Left ventricle myocardium inferior (tissue), 1 donor: ENCODE data around the gene USP21. TPM values are rescaled to one million over a fixed set of nuclear protein-coding genes. Genes with fewer than 3 reads are reported as not detected.

Source experiments
- DNase-seq: peaks from one replicate; pipeline ENCODE4 v3.0.0-alpha.2; 2020
- H3K27ac ChIP-seq: fragments of 200-600 bp; replicated peaks from 2 replicates; pipeline ENCODE4 v1.8.0; 2021
- H3K27me3 ChIP-seq: fragments of 200-600 bp; 2 replicates; pipeline ENCODE4 v1.8.0; 2021; ENCODE audit warnings: low read depth
- H3K36me3 ChIP-seq: fragments of 200-600 bp; 2 replicates; pipeline ENCODE4 v1.8.0; 2021
- H3K4me1 ChIP-seq: fragments of 200-600 bp; 2 replicates; pipeline ENCODE4 v1.8.0; 2021
- H3K4me3 ChIP-seq: fragments of 200-600 bp; 2 replicates; pipeline ENCODE4 v1.8.0; 2021; ENCODE audit warnings: mild to moderate bottlenecking, moderate library complexity
- H3K9me3 ChIP-seq: fragments of 200-600 bp; replicated peaks from 2 replicates; pipeline ENCODE4 v1.8.0; 2021
- intact Hi-C: fragments of 100-400 bp; cut with micrococcal nuclease; formaldehyde crosslinking; loops from one replicate; pipeline ENCODE4 v1.11.0; 2022
- total RNA-seq: library from RNA; stranded (reverse); fragmentation: NEBNext Ultra II Directional; extraction: Animal tissue kit (Norgen Biotek cat#: 25700); gene quantifications from one replicate; pipeline ENCODE4 v1.2.1, GENCODE V29; 2021
- TF ChIP-seq, protein P1 (sequence below): fragments of 200-600 bp; IDR thresholded peaks from 2 replicates; pipeline ENCODE4 v1.8.0; 2021; ENCODE audit warnings: antibody characterized with exemption, mild to moderate bottlenecking, borderline replicate concordance
- donor health status: DM: no; HTN: yes; CAD: no; lungs with severe emphysema.

The USP21 gene
- total RNA-seq, 1 donor from 2014 or later, result 20.0 TPM

DNA sequence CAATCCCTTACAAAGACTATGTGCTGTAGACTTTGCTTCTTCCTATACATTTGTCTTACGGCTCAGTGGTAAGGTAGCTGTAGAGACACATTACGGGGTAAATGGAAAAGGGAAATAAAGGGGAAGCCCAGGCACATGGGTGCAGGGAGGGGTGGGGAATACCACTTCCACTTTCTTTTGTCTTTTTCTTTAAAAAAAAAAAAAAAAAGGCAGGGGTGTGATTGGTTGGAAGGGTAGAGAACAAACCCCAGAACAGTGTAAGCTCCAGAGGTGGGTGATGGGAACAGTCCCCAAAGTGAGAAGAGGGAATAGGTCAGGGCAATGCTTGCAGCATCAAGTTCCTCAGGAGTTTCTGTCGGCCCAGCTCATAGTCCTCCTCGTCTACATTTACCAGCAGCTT lies 37.5 kb upstream of the USP21 start:
- Histone ChIP-seq H3K4me3 (no peak overlapping the region), H3K9me3 (no peaks in the 10 kb centered on the region), H3K27me3 (no peaks in the 10 kb centered on the region), H3K27ac (no peak overlapping the region), H3K36me3 (peaks cover 70% of the 10 kb centered on the region), H3K4me1 (peaks cover 48% of the 10 kb centered on the region)
- intact Hi-C loops, result no loop called here
- no peak for DNase-seq
- TF ChIP-seq, protein P1, sequence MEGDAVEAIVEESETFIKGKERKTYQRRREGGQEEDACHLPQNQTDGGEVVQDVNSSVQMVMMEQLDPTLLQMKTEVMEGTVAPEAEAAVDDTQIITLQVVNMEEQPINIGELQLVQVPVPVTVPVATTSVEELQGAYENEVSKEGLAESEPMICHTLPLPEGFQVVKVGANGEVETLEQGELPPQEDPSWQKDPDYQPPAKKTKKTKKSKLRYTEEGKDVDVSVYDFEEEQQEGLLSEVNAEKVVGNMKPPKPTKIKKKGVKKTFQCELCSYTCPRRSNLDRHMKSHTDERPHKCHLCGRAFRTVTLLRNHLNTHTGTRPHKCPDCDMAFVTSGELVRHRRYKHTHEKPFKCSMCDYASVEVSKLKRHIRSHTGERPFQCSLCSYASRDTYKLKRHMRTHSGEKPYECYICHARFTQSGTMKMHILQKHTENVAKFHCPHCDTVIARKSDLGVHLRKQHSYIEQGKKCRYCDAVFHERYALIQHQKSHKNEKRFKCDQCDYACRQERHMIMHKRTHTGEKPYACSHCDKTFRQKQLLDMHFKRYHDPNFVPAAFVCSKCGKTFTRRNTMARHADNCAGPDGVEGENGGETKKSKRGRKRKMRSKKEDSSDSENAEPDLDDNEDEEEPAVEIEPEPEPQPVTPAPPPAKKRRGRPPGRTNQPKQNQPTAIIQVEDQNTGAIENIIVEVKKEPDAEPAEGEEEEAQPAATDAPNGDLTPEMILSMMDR, result no peak

DNA sequence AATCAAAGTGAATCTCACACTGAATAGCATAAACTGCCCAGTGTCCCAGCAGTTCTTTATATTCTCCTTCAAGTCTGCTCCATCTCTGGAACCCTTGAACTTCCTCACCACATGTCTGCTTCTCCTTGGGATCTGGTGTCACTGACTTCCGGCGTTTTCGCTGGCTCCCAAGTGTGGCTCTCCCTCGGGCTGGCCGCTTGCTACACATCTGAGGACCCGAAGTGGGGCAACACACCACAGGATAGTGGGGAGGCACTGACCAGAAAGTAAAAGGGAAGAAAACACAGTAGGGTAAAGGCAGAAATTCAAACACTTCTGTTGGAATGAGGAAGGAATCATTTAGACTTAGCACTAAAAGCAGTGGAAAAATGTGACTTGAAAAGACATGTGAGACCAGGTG lies 36.3 kb upstream of the USP21 start:
- Histone ChIP-seq H3K27ac (no peak overlapping the region), H3K27me3 (no peaks in the 10 kb centered on the region), H3K9me3 (no peaks in the 10 kb centered on the region), H3K36me3 (peaks cover 82% of the 10 kb centered on the region), H3K4me1 (peaks cover 45% of the 10 kb centered on the region), H3K4me3 (no peak overlapping the region)
- intact Hi-C loops, result no loop called here
- TF ChIP-seq, protein P1, result no peak
- DNase-seq, result no peak

DNA sequence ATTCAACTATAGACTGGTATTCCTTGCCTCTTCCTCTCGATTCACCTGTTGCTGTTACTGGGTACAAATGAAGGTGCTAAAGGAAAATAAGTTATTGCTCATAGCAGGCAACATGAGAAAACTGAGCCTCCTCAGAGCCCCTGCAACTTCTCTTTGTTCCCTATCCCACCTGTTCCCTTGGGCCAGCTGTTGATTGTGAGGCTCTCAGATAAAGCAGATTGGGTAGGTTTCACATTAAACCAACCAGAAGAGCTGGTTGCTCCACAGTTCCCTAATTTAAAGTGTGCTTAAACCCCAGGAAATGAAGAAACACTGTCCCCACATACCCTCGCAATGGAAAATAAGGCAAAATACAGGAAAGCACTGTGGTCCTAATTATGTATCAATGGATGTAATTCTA lies 31.7 kb upstream of the USP21 start:
- Histone ChIP-seq H3K4me1 (peaks cover 49% of the 10 kb centered on the region), H3K9me3 (no peaks in the 10 kb centered on the region), H3K36me3 (peaks cover 65% of the 10 kb centered on the region), H3K27me3 (no peaks in the 10 kb centered on the region), H3K4me3 (no peak overlapping the region), H3K27ac (no peak overlapping the region)
- TF ChIP-seq, protein P1, result no peak
- intact Hi-C loops, result no loop called here
- no peak for DNase-seq

DNA sequence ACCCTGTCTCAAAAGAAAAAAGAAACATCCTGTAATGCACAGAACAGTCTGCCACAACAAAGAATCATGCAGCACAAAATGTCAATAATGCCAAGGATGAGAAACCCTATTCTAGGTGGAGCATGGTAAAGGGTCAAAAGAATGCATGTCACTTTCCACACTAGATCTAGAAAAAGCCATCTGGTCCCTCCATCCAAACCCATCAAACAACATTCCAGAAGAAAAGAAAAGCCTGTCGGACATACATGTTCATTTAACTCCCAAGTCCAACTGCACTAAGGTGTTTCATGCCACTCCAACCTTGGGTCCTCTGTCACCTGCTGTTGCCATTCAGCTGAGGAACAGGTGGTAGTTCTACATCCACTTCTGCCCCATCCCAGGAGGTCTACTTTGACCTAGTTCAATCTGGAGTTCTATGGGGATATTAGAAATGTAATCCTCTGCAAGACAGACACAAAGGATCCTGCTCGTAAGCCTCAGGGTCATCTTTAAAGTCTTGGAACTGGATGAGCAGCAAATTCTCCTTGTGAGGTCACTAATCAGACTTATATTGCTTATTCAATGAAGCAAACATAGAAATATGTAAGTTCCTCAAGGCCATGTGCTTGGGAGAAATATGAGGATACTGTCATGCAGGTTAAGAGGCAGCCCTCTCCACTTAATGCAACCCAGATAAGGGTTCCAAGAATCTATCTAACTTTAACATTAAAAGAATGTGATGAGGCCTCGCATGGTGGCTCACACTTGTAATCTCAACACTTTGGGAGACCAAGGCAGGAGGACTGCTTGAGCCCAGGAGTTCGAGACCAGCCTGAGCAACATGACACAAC lies 30.5 kb upstream of the USP21 start:
- no peaks in the 10 kb centered on the region for H3K9me3 ChIP-seq
- no peak overlapping the region for H3K4me3 ChIP-seq
- intact Hi-C loops, result no loop called here
- H3K4me1 ChIP-seq, result peaks cover 60% of the 10 kb centered on the region
- TF ChIP-seq, protein P1, result no peak
- no peak for DNase-seq
- no peak overlapping the region for H3K27ac ChIP-seq
- H3K36me3 ChIP-seq, result peaks cover 54% of the 10 kb centered on the region
- H3K27me3 ChIP-seq, result no peaks in the 10 kb centered on the region

DNA sequence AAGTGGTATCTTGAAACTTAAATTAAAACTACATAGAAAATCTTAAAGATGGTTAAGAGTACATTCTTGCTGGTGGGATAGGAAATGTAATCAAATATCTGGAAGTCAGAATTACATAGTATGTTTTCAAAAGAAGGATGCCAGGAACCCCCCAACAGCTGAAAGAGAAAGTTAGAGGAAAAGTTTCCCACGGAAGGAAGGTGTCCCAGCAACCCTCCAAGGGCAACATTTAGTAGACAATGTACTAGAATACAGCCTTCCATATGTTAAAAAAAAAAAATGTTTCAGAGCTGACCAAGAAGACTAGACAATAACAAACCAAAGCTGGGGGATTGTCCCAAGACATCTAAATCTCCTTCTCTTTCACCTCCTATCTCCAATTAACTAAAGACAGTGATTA lies 29.0 kb upstream of the USP21 start:
- Histone ChIP-seq H3K36me3 (peaks cover 39% of the 10 kb centered on the region), H3K4me1 (peaks cover 70% of the 10 kb centered on the region), H3K4me3 (peak overlapping the region; percentile 5), H3K9me3 (no peaks in the 10 kb centered on the region), H3K27ac (peak overlapping the region; percentile 97), H3K27me3 (no peaks in the 10 kb centered on the region)
- DNase-seq, result no peak
- TF ChIP-seq, protein P1, result no peak
- intact Hi-C loops, result no loop called here
